NT2/D1 (cell line): ENCODE results near the gene CCDC107.

Experiments
- SUZ12 ChIP-seq: IDR thresholded peaks from 2 replicates; pipeline ENCODE4 v1.6.1; 2011; ENCODE audit not compliant: insufficient read length, insufficient read depth; ENCODE audit errors: extremely low read depth
- YY1 ChIP-seq: IDR thresholded peaks from 2 replicates; pipeline ENCODE4 v1.6.1; 2011; ENCODE audit not compliant: insufficient read length, insufficient read depth
- ZNF274 ChIP-seq: IDR thresholded peaks from 2 replicates; pipeline ENCODE4 v1.6.1; 2011; ENCODE audit warnings: mild to moderate bottlenecking, low read depth, low read length

DNA sequence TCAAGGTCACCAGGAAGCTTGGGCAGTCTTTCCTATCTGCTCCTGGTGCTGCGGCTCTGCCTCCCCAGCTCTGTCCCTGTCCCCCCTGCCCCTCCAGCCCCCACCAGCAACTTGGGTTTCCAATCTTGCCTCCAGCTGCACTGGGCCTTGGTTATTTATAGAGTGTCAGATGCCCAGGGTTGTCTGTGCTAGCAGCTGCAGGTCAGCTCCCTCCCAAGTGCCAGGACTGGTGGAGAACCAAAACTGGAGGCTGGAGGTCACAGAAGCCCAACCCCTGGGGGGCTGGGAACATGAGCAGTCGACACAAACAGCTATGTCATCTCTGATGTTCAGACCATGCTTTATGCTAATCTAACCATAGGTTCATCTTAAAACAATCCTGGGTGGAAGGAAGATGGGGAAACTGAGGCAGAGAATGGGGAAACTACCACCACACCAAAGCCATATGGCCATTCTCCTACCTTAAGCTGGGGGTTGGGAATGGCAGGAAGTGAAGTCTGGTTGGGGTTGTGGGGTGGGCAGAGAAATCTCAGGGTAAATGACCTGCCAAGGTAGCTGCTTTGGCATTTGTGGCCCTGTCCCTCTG lies 30.0 kb downstream of the CCDC107 start:
- no peak for TF ChIP-seq ZNF274
- no peak for TF ChIP-seq SUZ12
- TF ChIP-seq YY1: no peak
